GM18867 (cell line): ENCODE measurements around the gene TBC1D19.
"Not testable (repeated sequence)": the region's sequence is repeated elsewhere in the genome, so short reads cannot be mapped to it uniquely, and the experiment has no call there.

ENCODE experiments used
- ATAC-seq: cut with Tn5 transposase; IDR thresholded peaks from one replicate; pipeline ENCODE4 v1.9.1; 2021; ENCODE audit warnings: mild to moderate bottlenecking, moderate library complexity; ENCODE audit not compliant: unreplicated experiment

TBC1D19 gene

GRCh38 chr4:26679040-26679695 is 95.3 kb downstream of the TBC1D19 start:
- not testable (repeated sequence) for ATAC-seq

GRCh38 chr4:26682436-26682835 is 98.6 kb downstream of the TBC1D19 start:
- ATAC-seq: no peak

GRCh38 chr4:26685250-26685649 is 101.4 kb downstream of the TBC1D19 start:
- ATAC-seq: no peak

- no peak for ATAC-seq
Observed at GRCh38 chr4:26687728-26688127, 103.8 kb downstream of the TBC1D19 start.

- no peak for ATAC-seq
Observed at GRCh38 chr4:26690506-26690905, 106.6 kb downstream of the TBC1D19 start.

- no peak for ATAC-seq
Observed at GRCh38 chr4:26692014-26692726, 108.3 kb downstream of the TBC1D19 start.

- not testable (repeated sequence) for ATAC-seq
Observed at GRCh38 chr4:26694131-26694530, 110.2 kb downstream of the TBC1D19 start.

GRCh38 chr4:26700110-26700509 is 116.2 kb downstream of the TBC1D19 start:
- ATAC-seq: no peak

GRCh38 chr4:26701095-26701494 is 117.2 kb downstream of the TBC1D19 start:
- no peak for ATAC-seq

- ATAC-seq: no peak
Observed at GRCh38 chr4:26701786-26702227, 117.9 kb downstream of the TBC1D19 start.

- no peak for ATAC-seq
Observed at GRCh38 chr4:26707342-26707741, 123.5 kb downstream of the TBC1D19 start.

- ATAC-seq: no peak
Observed at GRCh38 chr4:26709246-26709645, 125.4 kb downstream of the TBC1D19 start.

- ATAC-seq: no peak
Observed at GRCh38 chr4:26713563-26714151, 129.8 kb downstream of the TBC1D19 start.

- peak; percentile 61 for ATAC-seq
Observed at GRCh38 chr4:26715636-26716242, 131.9 kb downstream of the TBC1D19 start.

- no peak for ATAC-seq
Observed at GRCh38 chr4:26717332-26717731, 133.4 kb downstream of the TBC1D19 start.

- no peak for ATAC-seq
Observed at GRCh38 chr4:26719954-26720552, 136.2 kb downstream of the TBC1D19 start.

GRCh38 chr4:26721685-26722084 is 137.8 kb downstream of the TBC1D19 start:
- no peak for ATAC-seq

- ATAC-seq: peak; percentile 99
Observed at GRCh38 chr4:26723216-26723615, 139.3 kb downstream of the TBC1D19 start.

GRCh38 chr4:26724534-26724933 is 140.7 kb downstream of the TBC1D19 start:
- no peak for ATAC-seq

GRCh38 chr4:26726655-26727387 is 142.9 kb downstream of the TBC1D19 start:
- no peak for ATAC-seq

GRCh38 chr4:26727844-26728243 is 144.0 kb downstream of the TBC1D19 start:
- ATAC-seq: no peak
